HG03469 (cell line): ENCODE results near the gene FBXO36.
"Not testable (repeated sequence)": the region's sequence is repeated elsewhere in the genome, so short reads cannot be mapped to it uniquely, and the experiment has no call there.

ENCODE experiments used
- ATAC-seq: cut with Tn5 transposase; IDR thresholded peaks from one replicate; pipeline ENCODE4 v1.9.1; 2021; ENCODE audit warnings: mild to moderate bottlenecking, moderate library complexity, moderate number of reproducible peaks; ENCODE audit not compliant: unreplicated experiment

Gene FBXO36

DNA sequence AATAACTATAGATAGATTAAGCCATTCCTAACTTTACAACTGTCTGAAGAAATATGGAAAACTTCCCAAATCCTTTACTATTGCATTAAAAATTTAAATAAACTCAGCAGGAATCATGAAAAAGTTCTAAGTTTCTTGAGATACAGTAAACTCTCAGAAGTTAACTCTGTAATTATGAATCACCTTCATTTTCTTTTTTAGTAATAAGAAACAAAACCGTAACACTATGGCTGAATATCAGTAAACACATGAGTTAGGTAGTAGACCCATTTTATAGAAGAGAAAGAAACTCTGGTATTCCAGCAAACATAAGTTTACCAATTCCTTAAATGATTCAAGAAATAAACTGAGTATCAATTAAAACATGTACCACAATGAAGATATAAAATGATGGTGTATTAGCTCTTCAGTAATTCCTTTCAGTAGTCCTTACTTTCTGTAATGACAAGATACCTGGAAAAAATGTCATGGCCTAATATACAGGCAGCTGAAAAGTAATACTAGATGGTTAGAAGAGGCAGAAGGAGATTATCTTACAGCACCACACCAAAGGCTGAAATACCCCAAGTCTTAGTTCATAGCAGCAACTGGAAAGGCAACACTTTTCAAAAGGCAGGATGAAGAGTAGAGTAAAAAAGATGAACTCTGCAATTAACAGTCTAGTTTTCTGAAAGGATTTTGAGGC, 12.0 kb upstream of the FBXO36 start:
- ATAC-seq: no peak

DNA sequence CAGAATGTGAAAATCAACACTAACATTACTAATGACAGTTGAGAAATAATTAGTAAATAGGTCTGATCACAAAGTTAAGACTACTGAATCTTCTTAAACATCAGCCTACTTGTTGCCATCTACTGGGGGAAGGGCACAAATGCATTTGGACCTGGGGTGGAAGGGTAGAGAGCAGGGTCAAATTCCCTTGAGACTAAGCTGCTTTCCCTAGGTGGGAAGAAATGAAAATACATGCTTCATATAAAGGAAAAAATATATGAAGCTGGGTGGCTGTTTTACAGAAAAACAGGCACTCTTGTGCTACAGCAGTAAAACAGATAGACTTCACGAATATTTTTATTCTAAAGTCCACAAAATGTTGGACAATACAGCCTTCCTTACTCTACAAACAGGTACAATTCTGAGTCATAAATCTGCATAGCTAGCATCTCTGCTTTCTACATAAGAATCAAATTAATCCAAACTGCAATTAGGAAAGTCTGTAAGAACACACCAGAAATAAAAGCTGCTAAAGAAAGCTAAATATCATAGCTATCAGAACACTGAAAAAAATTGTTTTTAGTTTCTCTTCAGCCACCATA, 11.4 kb upstream of the FBXO36 start:
- no peak for ATAC-seq

DNA sequence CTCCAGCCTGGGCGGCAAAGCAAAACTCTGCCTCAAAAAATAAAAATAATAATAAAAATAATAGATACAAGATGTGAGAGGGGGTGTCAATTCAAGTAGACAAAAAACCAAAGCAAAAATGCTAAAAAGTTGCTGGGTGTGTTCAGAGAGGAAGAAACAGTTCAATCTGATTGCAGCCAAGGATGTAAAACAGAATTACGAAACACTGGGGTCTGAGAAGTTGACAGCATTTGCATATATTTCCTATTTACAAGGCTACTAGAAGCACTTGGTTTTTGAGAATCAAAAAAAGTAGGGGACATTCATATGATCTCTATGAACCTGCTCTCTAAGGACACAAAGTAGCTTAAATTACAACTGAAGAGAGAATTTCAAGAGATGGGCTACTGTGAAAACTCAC, 8.1 kb upstream of the FBXO36 start:
- ATAC-seq: no peak

DNA sequence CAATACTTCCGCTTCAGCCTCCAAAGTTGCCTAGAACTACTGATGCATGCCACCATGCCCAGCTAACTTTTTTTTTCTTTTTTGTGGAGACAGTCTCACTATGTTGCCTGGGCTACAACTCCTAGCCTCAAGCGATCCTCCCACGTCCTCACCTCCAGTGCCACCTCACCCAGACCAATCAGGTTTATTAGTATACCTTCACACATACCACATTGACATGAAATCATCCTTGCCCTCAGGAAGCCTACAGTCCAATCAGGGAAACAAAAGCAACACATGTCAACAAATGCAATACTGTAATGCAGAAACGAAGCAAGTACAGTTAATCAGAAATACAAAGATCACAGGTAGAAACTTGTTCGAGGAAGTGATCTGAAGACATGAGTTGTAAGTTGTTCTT, 4.5 kb upstream of the FBXO36 start:
- ATAC-seq: no peak

DNA sequence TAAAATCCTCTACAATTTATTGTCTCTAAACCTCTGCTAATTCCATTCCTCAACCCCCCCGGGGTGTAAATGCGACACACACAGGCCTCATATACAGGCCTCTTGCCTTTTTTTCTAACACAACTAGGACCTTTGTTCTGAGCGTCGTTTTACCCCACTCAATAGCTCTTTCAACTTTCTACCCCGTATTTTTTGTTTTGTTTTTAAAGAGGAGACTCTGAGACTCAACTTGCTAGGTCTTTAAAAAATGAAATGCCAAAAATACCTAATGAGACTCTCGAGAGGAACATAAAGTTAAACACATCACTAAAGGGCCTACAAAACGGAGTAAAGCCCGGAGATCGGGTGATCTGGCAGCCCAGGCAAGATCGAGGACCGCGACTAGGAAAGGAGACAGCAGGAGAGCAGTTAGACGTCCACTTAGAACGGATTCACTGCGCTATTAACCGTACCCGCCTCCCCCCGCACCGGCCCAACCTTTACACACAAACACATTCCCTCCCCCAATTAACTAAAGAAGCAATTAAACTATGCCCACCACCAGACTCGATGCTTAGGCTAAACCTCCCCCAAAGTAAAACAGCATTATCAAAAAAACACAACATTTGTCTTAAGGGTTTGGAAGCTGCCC, 2.2 kb upstream of the FBXO36 start:
- ATAC-seq: no peak

DNA sequence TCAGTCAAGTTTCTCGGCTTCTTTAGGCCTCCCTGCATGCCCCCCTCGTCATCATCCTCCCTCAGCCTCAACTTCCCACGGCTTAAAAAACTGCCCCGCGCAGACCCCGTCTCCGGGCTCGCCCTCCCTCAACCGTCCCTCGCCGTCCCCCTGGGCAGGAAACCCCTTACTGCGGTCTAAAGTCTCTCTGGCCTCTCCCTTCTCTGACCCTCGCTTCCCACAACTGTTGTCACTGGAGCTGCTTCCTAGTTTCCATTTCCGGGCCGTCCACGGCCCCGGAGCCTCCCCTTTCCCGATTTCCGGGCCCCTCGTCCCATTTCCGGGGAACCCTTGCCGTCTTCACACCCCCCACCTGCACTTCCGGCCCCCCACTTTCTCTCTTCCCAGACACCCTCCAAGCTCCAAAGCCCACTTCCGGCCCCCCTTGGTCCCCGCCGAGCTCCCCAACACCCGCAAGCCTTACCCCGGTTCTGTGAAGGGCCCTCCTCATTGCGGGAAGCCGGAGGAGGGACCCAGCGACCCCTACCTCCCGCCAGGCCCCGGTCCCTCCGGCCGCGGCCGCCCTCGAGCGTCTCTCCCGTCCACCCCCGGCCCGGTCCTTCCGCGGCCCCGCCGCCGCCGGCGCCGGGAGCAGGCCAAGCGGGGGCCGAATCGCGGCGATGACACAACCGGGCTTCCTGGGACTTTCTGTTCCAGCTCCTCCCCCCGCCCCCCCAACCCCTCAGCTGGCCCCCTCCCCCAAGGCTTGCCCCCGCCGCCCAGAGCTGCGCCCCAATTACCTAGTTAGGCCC, 1.0 kb upstream of the FBXO36 start:
- ATAC-seq: peak; percentile 0

DNA sequence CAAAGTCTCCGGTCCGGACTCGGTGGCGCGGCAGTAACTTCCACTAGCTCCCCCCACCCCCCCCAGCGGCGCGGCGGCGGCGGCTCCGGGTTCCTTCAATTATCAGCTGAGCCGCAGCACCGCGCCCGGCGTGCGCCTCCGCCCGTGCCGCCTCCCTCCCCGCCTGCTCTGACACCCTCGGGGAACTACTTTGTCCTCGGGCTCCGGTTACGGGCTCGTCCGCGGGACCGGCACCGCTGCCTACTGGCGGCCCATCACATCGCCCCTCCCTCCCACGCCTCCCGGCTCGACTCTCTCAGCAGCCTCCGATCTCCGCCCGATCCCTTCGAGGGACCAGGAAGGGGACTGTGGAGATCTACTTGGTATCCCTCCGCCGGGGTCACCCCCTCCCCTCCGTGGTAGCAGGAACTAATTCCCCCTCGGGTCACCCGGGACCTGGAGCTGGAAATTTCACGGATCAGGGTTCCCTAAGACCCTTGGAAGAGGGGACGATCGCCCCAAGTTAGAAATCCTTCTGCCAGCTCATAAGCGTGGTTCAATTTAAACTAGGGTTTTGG, 333 bp upstream of the FBXO36 start, which contains the start of gene TRIP12:
TRIP12 (minus strand) TSS at position 118 of the 557 bp plus-strand sequence. CDS start 41,930 bp downstream, outside the sequence.
- ATAC-seq: peak; percentile 48

DNA sequence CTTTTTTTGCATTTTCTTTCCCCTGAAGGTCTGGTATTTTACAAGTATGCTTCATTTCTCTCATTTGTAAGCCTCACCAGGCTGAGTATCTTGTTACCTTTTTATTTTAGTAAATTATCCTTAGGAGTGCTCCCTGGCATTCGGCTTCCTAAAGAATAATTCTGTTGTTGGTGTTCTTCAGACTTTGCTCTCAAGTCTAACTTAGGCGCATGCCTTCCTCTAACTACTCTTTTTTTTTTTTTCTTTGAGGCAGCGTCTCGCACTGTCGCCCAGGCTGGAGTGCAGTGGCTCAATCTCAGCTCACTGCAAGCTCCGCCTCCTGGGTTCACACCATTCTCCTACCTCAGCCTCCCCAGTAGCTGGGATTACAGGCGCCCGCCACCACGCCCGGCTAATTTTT, 2.2 kb downstream of the FBXO36 start:
- ATAC-seq: not testable (repeated sequence)

DNA sequence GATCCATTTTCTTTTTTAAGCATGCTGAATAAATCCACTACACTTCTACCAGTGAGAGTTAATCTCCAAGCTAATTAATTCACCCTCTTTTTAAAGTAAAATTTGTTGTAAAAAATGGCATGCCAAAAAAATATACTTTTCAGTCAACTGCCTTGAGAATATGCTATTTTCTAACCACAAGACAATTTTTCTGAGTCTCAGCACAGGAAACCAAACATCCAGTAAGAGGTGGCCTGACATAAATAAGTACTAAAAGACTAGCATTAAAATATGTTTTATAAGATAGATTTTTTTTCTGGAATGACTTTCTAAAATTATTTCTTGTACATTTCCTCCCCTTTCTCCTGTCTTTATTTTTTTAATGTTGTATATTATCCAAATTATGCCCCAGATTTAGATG, 2.9 kb downstream of the FBXO36 start:
- no peak for ATAC-seq

DNA sequence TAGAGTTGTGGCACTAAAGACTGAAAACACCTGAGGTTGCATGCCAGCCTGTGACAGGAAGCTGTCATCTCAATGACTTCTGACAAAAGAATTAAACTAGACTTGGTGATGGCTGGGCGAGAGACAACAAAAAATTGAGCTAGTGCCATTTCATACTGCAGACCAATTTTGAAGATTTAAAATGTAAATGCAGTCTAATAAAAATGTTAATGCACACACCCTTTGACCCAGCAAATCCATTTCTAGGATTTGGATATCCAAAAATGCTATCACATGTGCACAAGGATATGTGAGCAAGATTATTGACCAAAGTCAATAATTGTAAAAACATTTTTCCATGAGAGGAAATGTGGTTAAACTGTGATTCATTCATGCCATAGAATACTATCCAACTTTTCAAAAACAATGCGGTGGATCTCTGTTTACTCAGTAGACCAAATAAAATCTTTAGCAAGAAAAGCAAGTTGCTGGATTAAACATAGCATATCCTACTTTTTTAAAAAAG, 5.6 kb downstream of the FBXO36 start:
- no peak for ATAC-seq

DNA sequence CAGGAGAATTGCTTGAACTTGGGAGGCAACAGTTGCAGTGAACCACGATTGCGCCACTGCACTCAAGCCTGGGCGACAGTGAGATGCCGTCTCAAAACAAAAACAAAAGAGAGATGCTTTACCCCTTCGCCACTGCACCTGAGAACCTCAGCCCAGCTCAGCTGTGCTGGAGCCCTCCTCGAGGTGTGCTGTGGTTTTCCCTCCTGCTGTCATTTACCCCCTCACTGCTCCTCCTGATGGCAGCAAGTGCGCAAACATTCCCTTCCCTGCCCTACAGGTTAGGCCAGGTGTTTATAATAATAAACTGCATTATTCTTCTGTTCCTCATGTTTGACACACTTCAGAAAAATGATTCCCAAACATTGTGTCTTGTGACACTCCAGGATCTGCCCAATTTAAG, 8.4 kb downstream of the FBXO36 start:
- no peak for ATAC-seq

DNA sequence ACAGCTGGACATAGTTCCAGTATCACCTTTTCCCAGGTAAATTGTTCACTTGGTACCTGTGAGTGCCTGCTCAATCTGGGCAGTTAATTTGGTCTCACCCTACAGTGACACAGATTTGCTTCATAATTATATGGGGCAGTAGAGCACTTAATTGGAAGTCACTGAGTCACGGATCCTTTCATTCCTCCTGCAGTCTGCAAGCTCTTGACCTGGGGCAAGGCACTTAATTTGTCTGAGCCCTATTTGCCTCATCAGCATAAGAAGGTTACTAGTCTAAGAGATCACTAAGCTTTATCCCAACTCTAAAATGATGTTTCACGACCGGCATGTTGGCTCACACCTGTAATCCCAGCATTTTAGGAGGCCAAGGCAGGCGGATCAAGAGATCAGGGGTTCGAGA, 8.9 kb downstream of the FBXO36 start:
- ATAC-seq: no peak

DNA sequence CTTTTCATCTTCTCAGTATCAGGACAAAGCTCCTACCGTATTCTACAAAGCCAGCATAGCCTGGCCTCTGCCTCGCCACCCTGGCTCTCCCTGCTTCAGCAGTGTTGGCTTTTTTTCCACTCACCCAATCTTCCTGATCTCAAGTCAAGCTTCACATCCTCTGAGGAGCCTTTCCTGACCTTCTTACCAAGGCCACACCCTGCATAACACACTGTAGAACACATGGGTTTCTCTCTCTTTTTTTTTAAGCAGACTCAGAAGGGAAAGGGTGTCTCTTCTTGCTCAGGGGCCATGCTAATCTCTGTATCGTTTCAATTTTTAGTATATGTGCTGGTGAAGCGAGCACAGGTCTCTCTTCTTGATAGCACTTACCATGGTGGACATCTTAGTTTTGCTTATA, 15.2 kb downstream of the FBXO36 start:
- ATAC-seq: no peak

DNA sequence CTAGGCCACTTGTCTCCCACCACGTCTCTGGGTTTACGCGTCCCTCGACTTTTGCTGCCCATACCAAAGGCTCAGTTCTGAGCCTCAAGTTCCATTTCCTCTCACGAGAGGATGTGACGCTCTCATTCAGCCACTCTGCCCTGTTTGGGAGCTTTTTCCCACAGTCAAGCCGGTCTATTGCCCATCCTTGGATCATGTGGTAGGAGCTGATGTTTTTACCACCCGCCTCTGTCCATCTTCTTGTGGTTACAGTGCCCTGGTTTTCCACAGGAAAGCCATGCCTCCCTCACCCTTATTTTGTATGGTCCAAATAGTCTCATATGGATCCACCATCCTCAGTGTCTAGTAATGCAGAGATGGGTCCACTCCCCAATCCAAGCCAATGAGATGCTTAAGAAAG, 20.4 kb downstream of the FBXO36 start:
- no peak for ATAC-seq

DNA sequence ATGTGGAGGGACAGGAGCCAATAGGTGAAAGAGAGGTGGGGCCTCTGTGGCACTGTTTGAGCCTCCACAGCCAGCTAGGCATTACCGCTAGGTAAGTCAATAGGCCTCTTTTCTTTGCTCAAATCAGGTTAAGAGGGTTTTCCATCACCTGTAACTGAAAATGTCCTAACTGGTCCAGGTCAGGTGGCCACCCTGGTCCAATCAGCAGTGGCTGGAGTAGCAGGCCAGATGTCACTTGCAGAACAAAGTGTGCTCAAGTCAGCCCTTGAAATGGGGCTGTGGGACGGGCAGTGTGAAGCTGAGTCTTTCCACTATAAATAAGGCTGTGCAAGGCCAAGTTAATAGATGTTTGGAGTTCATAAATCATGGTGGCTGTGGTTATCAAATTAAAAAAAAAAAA, 20.9 kb downstream of the FBXO36 start:
- ATAC-seq: no peak

DNA sequence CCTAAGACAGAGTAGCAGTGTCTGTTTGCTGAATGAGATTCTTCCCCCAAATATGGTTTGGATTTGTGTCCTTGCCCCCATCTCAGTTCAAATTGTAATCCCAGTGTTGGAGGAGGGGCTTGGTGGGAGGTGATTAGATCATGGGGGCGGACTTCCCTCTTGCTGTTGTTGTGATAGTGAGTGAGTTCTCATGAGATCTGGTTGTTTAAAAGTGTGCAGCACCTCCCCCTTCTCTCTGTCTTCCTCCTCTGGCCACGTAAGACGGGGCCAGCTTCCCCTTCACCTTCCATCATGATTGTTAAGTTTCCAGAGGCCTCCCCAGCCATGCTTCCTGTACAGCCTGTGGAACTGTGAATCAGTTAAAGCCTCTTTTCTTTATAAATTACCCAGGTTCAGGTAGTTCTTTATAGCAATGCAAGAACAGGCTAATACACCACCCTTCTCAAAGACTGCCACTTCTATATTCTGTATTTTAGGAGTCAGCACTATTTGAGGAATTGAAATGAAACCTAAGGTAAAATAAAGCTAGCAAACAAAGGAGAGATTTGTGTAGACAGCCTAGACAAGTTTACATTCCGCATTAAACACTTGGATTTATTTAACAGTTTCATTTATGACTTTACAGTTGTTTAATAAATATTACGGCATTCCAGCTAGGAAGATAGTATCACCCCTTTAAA, 21.6 kb downstream of the FBXO36 start:
- no peak for ATAC-seq

DNA sequence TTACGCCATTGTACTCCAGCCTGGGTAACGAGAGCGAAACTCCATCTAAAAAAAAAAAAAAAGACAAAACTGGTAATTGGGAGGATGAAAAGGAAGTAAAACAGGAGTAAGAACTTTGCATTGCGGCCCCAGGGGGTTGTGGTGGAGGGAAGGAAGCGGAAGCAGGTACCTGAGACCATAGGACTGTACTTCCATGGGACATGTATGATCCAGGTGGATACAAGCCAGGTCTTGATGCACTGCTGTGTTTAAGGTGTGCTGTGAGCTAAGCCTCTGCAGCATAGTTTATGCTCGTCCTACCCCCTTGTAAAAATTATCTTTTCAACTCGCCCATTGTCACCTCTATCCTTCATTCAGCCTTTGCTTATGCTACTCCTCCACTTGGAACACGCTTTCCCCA, 23.7 kb downstream of the FBXO36 start:
- no peak for ATAC-seq

DNA sequence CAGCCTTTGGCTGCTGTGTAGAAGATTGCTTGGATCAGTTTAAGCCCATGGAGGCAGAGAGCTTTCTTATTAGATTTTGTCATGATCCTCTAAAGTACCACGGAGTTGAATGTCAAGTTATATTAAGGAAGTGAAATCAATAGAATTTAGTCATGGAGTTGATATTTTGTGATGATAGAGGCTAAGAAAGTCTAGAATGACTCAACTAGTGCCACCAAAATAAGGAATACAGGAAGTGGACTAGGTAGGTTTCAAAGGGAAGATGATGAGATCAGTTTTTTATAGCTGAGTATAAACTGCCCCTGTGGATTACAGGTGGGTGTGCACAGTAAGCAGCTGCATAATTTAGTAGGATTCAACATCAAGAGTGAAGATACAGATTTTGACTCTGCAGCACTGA, 25.2 kb downstream of the FBXO36 start:
- peak; percentile 56 for ATAC-seq

DNA sequence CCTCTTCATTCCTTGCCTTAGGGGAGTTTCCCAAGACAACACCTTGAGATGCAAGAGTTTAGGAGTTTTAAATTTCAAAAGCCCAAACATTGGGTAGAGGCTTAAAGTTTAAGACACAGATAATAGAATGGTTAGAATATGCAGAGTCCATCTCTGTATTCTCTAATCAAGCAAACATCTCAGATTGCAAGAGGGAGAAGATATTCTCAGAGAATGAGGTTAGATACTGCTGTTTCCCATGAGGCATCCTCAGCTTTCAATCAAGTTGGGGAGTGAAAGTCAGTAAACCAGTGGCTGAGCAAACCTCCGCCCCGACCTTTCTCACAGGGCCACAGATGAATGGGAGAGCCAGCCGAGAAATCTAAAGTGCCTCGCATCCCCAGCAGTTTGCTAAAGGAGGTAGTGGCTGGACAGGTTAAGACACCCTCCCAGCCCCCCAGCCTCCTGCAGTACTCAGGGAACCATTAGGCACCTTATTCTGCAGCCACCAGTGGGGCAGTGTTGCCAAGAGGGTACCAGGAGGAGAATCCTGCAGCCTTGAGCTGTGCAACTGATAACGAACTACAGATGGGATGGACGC, 30.0 kb downstream of the FBXO36 start:
- no peak for ATAC-seq

DNA sequence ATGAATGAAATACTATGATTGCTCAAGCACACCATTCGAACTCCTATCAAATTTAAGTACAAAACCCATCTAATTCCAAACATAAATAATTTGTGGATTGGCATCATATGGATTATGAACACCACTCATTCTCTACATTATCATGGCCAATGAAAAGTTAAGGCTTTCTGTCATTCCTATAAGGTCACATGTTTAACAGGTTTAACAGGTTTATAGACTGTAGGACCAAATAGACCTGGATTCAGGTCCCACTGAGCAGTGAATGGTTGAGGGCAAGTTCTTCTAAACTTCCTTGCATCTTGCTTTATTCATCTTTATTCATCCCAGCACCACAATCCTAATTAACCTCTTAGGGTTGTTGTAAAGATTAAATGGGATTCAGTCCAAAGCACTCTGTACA, 33.4 kb downstream of the FBXO36 start:
- ATAC-seq: no peak
